Liver (tissue), 9 donors: ENCODE results near the gene TMEM31. TPM values are rescaled to one million over a fixed set of nuclear protein-coding genes. Genes with fewer than 3 reads are reported as not detected.

Experiments used
- DNase-seq: peaks from one replicate; pipeline ENCODE4 v3.0.0-alpha.2; 2017; ENCODE audit warnings: low spot score
- H3K27ac ChIP-seq, 2 donors: one replicate each; pipeline ENCODE4 v1.7.0; 2013; ENCODE audit warnings: inconsistent platforms in 2 of 2, low read length in 2 of 2, control low read depth in 1 of 2, low read depth in 1 of 2, mild to moderate bottlenecking in 1 of 2
- H3K27me3 ChIP-seq, 4 donors: one replicate each; pipeline versions ENCODE4 v1.6.1 to v1.7.0; 2013; ENCODE audit warnings: low read length in 3 of 4, inconsistent platforms in 1 of 4, mild to moderate bottlenecking in 1 of 4, moderate library complexity in 1 of 4; ENCODE audit not compliant: control insufficient read depth in 4 of 4, insufficient read depth in 4 of 4
- H3K36me3 ChIP-seq, 4 donors: one replicate each; pipeline versions ENCODE4 v1.6.1 to v1.7.0; 2013; ENCODE audit warnings: low read length in 3 of 4, mild to moderate bottlenecking in 3 of 4, low read depth in 1 of 4, moderate library complexity in 1 of 4; ENCODE audit not compliant: control insufficient read depth in 4 of 4, insufficient read depth in 3 of 4
- H3K4me1 ChIP-seq, 4 donors: one replicate each; pipeline versions ENCODE4 v1.6.1 to v1.7.0; 2013; ENCODE audit warnings: low read length in 3 of 4, mild to moderate bottlenecking in 3 of 4, moderate library complexity in 1 of 4; ENCODE audit not compliant: control insufficient read depth in 4 of 4, insufficient read depth in 4 of 4
- H3K4me3 ChIP-seq, 3 donors: one replicate each; pipeline versions ENCODE4 v1.6.1 to v1.7.0; 2013; ENCODE audit warnings: low read length in 3 of 3, control low read depth in 1 of 3, low read depth in 1 of 3, mild to moderate bottlenecking in 1 of 3
- H3K9ac ChIP-seq, 2 donors: one replicate each; pipeline ENCODE4 v1.7.0; 2013; ENCODE audit warnings: low read length in 2 of 2, mild to moderate bottlenecking in 2 of 2, moderate library complexity in 2 of 2, control low read depth in 1 of 2, low read depth in 1 of 2
- H3K9me3 ChIP-seq, 4 donors: one replicate each; pipeline versions ENCODE4 v1.6.1 to v1.7.0; 2013; ENCODE audit warnings: low read length in 3 of 4; ENCODE audit not compliant: control insufficient read depth in 4 of 4
- ATF3 ChIP-seq: IDR thresholded peaks from 2 replicates; pipeline ENCODE4 v1.6.1; 2016; ENCODE audit warnings: antibody characterized with exemption
- CTCF ChIP-seq: fragments of 150-350 bp; IDR thresholded peaks from 2 replicates; pipeline ENCODE4 v1.5.1; 2017; ENCODE audit warnings: improper control_type of control experiment, low read depth, low read length; ENCODE audit not compliant: missing input control
- EGR1 ChIP-seq, 2 donors: IDR thresholded peaks; 2 replicates each; pipeline ENCODE4 v1.6.1; 2016 to 2018; ENCODE audit warnings: antibody characterized with exemption in 2 of 2, low read depth in 2 of 2
- FOXA1 ChIP-seq: IDR thresholded peaks from 2 replicates; pipeline ENCODE4 v1.6.1; 2016; ENCODE audit warnings: antibody characterized with exemption
- FOXA2 ChIP-seq: IDR thresholded peaks from 2 replicates; pipeline ENCODE4 v1.6.1; 2016; ENCODE audit warnings: antibody characterized with exemption
- GABPA ChIP-seq, 2 donors: IDR thresholded peaks in 1 of 2; conservative IDR thresholded peaks in 1 of 2; 2 replicates each; pipeline ENCODE4 v1.6.1; 2016; ENCODE audit warnings: antibody characterized with exemption in 2 of 2, mild to moderate bottlenecking in 1 of 2, moderate library complexity in 1 of 2
- HNF4A ChIP-seq, 2 donors: conservative IDR thresholded peaks; 2 replicates each; pipeline ENCODE4 v1.6.1; 2016; ENCODE audit warnings: antibody characterized with exemption in 2 of 2, mild to moderate bottlenecking in 2 of 2
- HNF4G ChIP-seq: IDR thresholded peaks from 2 replicates; pipeline ENCODE4 v1.6.1; 2016; ENCODE audit warnings: antibody characterized with exemption
- JUND ChIP-seq, 2 donors: IDR thresholded peaks; 2 replicates each; pipeline ENCODE4 v1.6.1; 2016; ENCODE audit warnings: antibody characterized with exemption in 2 of 2
- MAX ChIP-seq: IDR thresholded peaks from 2 replicates; pipeline ENCODE4 v1.6.1; 2016; ENCODE audit warnings: antibody characterized with exemption
- NR2F2 ChIP-seq: IDR thresholded peaks from 2 replicates; pipeline ENCODE4 v1.6.1; 2016; ENCODE audit warnings: antibody characterized with exemption
- RAD21 ChIP-seq, 2 donors: IDR thresholded peaks; 2 replicates each; pipeline ENCODE4 v1.6.1; 2016; ENCODE audit warnings: antibody characterized with exemption in 2 of 2, mild to moderate bottlenecking in 2 of 2
- REST ChIP-seq: IDR thresholded peaks from 2 replicates; pipeline ENCODE4 v1.6.1; 2016; ENCODE audit warnings: antibody characterized with exemption, mild to moderate bottlenecking
- RXRA ChIP-seq, 2 donors: IDR thresholded peaks; 2 replicates each; pipeline ENCODE4 v1.6.1; 2017 to 2018; ENCODE audit warnings: antibody characterized with exemption in 2 of 2, mild to moderate bottlenecking in 1 of 2
- SP1 ChIP-seq: IDR thresholded peaks from 2 replicates; pipeline ENCODE4 v1.6.1; 2018; ENCODE audit warnings: antibody characterized with exemption, mild to moderate bottlenecking
- TAF1 ChIP-seq: conservative IDR thresholded peaks from 2 replicates; pipeline ENCODE4 v1.6.1; 2016; ENCODE audit warnings: antibody characterized with exemption, mild to moderate bottlenecking
- YY1 ChIP-seq: IDR thresholded peaks from 2 replicates; pipeline ENCODE4 v1.6.1; 2016; ENCODE audit warnings: antibody characterized with exemption, mild to moderate bottlenecking
- ZBTB33 ChIP-seq: IDR thresholded peaks from 2 replicates; pipeline ENCODE4 v1.6.1; 2016; ENCODE audit warnings: antibody characterized with exemption
- WGBS: extraction: QIAGEN DNeasy Blood & Tissue Kit; methylation state at CpG from one replicate; pipeline ENCODE4 v1.1.7; 2013; 5-methylcytosine and 5-hydroxymethylcytosine counted together
- polyA plus RNA-seq, 2 donors: library from polyadenylated mRNA; stranded (reverse) in 1 of 2; unstranded in 1 of 2; fragments of 200-250 nt in 1 of 2; fragments of >200 nt in 1 of 2; fragmentation: Nextera tagmentation in 1 of 2; extraction: Ambion mirVana in 1 of 2; gene quantifications; one replicate each; pipeline versions ENCODE4 v1.2.1 to v1.2.3, GENCODE V29; 2013 to 2015
- total RNA-seq, 2 donors: library from RNA; depleted of rRNA; stranded (reverse); fragments of >200 nt; gene quantifications; one replicate each; pipeline ENCODE4 v1.2.3, GENCODE V29; 2014
- donor health status: healthy.
- donor health status: healthy.
- donor health status: healthy.
- donor health status: healthy.
- donor health status: healthy.

Gene TMEM31
- total and polyA plus RNA-seq, 4 donors: not detected

GRCh38 chrX:103742339-103742738 lies 31.6 kb downstream of the TMEM31 start:
- TF ChIP-seq JUND (IDR thresholded peaks at IDR 0.05) (no peak), FOXA1 (no peak), NR2F2 (no peak), HNF4A (conservative IDR thresholded peaks at IDR 0.05) (no peak), YY1 (no peak), MAX (no peak), HNF4G (no peak), FOXA2 (no peak), ATF3 (no peak), ZBTB33 (no peak), CTCF (no peak), SP1 (no peak), RAD21 (IDR thresholded peaks at IDR 0.05) (no peak)
- Histone ChIP-seq H3K27me3 (no peaks in the 10 kb centered on the region), H3K4me3 (no peak overlapping the region), H3K36me3 (no peaks in the 10 kb centered on the region), H3K9ac (no peak overlapping the region), H3K4me1 (no peaks in the 10 kb centered on the region), H3K9me3 (no peaks in the 10 kb centered on the region), H3K27ac (no peak overlapping the region)
- DNase-seq: no peak
- 90% methylated on average over 6 of the region's 6 CpGs for WGBS

- Histone ChIP-seq H3K27me3 (no peaks in the 10 kb centered on the region), H3K4me1 (no peaks in the 10 kb centered on the region), H3K36me3 (no peaks in the 10 kb centered on the region), H3K9me3 (no peaks in the 10 kb centered on the region), H3K4me3 (no peak overlapping the region), H3K9ac (no peak overlapping the region), H3K27ac (no peak overlapping the region)
- TF ChIP-seq EGR1 (IDR thresholded peaks at IDR 0.05; ENCODE audit: low read depth in 2 of 2): no peak
- TF ChIP-seq REST: no peak
- no peak for TF ChIP-seq NR2F2
- TF ChIP-seq TAF1: no peak
- no peak for TF ChIP-seq HNF4A (conservative IDR thresholded peaks at IDR 0.05)
- TF ChIP-seq GABPA (IDR thresholded peaks at IDR 0.05 in 1 of 2, conservative IDR thresholded peaks at IDR 0.05 in 1 of 2): no peak
- no peak for TF ChIP-seq ATF3
- no peak for TF ChIP-seq SP1
- TF ChIP-seq MAX: no peak
- TF ChIP-seq RXRA (IDR thresholded peaks at IDR 0.05): no peak
- no peak for TF ChIP-seq ZBTB33
- no peak for TF ChIP-seq FOXA2
- TF ChIP-seq YY1: no peak
- DNase-seq: no peak
- 91% methylated on average over 2 of the region's 2 CpGs for WGBS
Observed at GRCh38 chrX:103747163-103747562, 36.5 kb downstream of the TMEM31 start.
